Effector memory CD4-positive, alpha-beta T cell (primary cell): ENCODE measurements around the gene CYP2J2.
A peak's percentile ranks its signal among the peaks of the same experiment; 100 is the strongest.
"Not testable (repeated sequence)": the region's sequence is repeated elsewhere in the genome, so short reads cannot be mapped to it uniquely, and the experiment has no call there.

Experiments used
- DNase-seq, 3 donors: peaks; one replicate each; pipeline ENCODE4 v3.0.0-alpha.2; 2020
- H3K27ac ChIP-seq: 2 replicates; pipeline ENCODE4 v1.7.0; 2013; ENCODE audit warnings: mild to moderate bottlenecking, low read length, moderate library complexity; ENCODE audit not compliant: insufficient read depth, poor library complexity, severe bottlenecking
- H3K27me3 ChIP-seq: replicated peaks from 2 replicates; pipeline ENCODE4 v1.7.0; 2013; ENCODE audit warnings: mild to moderate bottlenecking, low read length; ENCODE audit not compliant: insufficient read depth, control insufficient read depth, poor library complexity, severe bottlenecking
- H3K36me3 ChIP-seq: 2 replicates; pipeline ENCODE4 v1.7.0; 2013; ENCODE audit warnings: mild to moderate bottlenecking, low read length, moderate library complexity; ENCODE audit not compliant: control insufficient read depth, insufficient read depth
- H3K4me1 ChIP-seq: 2 replicates; pipeline ENCODE4 v1.7.0; 2013; ENCODE audit warnings: low read length, mild to moderate bottlenecking; ENCODE audit not compliant: control insufficient read depth, insufficient read depth, poor library complexity, severe bottlenecking
- H3K4me3 ChIP-seq: 2 replicates; pipeline ENCODE4 v1.7.0; 2013; ENCODE audit warnings: low read length, low read depth, mild to moderate bottlenecking; ENCODE audit not compliant: insufficient read depth, poor library complexity, severe bottlenecking
- H3K9me3 ChIP-seq: 2 replicates; pipeline ENCODE4 v1.7.0; 2013; ENCODE audit warnings: mild to moderate bottlenecking, low read length, moderate library complexity; ENCODE audit not compliant: control insufficient read depth
- total RNA-seq, 3 donors: gene quantifications; one replicate each; lab custom pipeline; 2026; lab: John Stamatoyannopoulos, UW

The CYP2J2 gene
- 0 to 0.69 (median 0.19) reads per million in 3 donors for total RNA-seq

DNA sequence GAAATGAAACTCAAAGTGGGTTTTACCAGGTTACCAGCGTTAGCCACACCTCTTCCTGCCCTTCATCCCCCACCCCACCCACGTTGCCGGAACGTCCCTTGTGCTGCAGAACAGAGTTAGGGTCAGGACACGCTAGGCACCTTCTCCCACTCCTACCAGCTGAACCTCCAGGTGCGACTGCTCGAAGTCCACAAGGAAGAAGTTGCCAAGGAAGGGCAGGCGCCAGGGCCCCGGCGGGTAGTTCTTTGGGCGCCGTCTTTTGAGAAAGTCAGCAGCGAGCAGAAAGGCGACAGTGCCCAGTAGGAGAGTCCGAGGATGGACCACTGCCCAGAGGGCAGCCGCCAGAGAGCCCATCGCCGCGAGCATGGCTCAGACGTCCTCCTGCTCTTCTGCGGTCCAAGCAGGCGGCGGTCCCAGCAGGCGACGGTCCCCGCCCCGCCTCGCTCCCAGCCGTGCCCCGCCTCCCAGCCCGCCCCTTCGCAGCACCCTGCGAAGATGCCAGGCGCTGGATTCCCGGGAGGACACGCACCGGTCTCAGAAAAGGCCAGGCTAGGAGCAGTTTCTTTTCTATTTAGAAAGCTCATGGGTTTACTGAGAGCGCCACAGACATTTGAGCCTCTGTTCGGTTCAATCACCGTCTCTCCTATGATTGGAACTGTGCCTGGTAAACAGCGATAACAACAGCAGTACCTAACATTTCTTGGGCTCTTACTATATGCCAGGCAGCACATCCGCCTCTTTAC, at the start of gene CYP2J2:
Gene CYP2J2 (minus strand): TSS at position 393 of the 743 bp plus-strand sequence. CDS start 27 bp downstream, at position 366.
- Histone ChIP-seq H3K4me3 (peak within 1 kb of the TSS; percentile 78), H3K9me3 (no peaks in the 10 kb centered on the region), H3K36me3 (no peaks in the 10 kb centered on the region), H3K27me3 (peaks cover 8% of the 10 kb centered on the region), H3K4me1 (peaks cover 3% of the 10 kb centered on the region), H3K27ac (peak within 1 kb of the TSS; percentile 12)
- DNase-seq, result peak in 1 of 3 donors; percentile 1

GRCh38 chr1:59973719-59974118, 47.1 kb upstream of the CYP2J2 start:
- no peak for DNase-seq
- H3K4me3 ChIP-seq, result no peak overlapping the region
- H3K27me3 ChIP-seq, result peaks cover 5% of the 10 kb centered on the region
- peaks cover 4% of the 10 kb centered on the region for H3K4me1 ChIP-seq
- no peak overlapping the region for H3K27ac ChIP-seq
- H3K36me3 ChIP-seq, result no peaks in the 10 kb centered on the region
- no peaks in the 10 kb centered on the region for H3K9me3 ChIP-seq

DNA sequence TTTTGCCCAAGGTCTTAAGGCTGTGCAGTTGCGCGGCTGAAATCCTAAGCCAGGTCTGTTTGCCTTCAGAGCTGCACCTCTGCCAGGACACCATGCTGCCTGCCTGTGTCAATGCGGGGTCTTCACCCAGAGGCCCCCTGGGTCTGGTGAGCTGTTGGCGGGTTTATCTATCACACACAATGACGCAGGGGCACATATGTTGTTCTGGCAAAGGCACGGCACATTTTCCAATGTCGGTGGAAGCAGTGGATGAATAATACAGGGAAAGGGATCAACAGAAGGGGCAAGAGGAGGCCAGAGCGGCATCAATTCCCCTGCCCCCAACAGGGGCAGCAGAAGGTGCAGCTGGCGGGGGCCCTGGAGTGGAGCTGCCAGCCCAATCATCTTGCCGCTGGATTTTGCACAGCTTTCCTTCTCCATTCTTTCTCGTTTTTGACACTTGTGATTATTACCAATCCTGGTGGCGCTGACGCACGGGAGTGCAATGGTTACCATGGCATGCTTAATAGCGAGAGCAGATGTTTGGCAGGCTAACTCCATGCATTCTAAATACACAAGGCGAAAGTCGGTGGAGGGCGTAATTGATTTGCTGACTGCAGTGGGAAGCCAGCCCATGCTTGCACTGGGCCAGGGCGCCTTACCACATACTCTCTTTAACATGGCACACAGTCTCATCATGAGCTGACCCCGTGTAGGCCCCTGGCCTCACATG, 45.8 kb upstream of the CYP2J2 start:
- Histone ChIP-seq H3K4me1 (peaks cover 4% of the 10 kb centered on the region), H3K9me3 (no peaks in the 10 kb centered on the region), H3K36me3 (no peaks in the 10 kb centered on the region), H3K4me3 (no peak overlapping the region), H3K27me3 (peaks cover 5% of the 10 kb centered on the region), H3K27ac (no peak overlapping the region)
- DNase-seq, result no peak

- H3K27ac ChIP-seq, result no peak overlapping the region
- H3K4me3 ChIP-seq, result no peak overlapping the region
- H3K36me3 ChIP-seq, result no peaks in the 10 kb centered on the region
- H3K27me3 ChIP-seq, result peaks cover 4% of the 10 kb centered on the region
- no peak for DNase-seq
- H3K4me1 ChIP-seq, result peaks cover 4% of the 10 kb centered on the region
- no peaks in the 10 kb centered on the region for H3K9me3 ChIP-seq
Measured at GRCh38 chr1:59971464-59971911, 44.9 kb upstream of the CYP2J2 start.

GRCh38 chr1:59969542-59970175, 43.1 kb upstream of the CYP2J2 start:
- not testable (repeated sequence) for H3K9me3 ChIP-seq, DNase-seq, H3K4me1 ChIP-seq, H3K27ac ChIP-seq, H3K4me3 ChIP-seq, H3K36me3 ChIP-seq, H3K27me3 ChIP-seq

DNA sequence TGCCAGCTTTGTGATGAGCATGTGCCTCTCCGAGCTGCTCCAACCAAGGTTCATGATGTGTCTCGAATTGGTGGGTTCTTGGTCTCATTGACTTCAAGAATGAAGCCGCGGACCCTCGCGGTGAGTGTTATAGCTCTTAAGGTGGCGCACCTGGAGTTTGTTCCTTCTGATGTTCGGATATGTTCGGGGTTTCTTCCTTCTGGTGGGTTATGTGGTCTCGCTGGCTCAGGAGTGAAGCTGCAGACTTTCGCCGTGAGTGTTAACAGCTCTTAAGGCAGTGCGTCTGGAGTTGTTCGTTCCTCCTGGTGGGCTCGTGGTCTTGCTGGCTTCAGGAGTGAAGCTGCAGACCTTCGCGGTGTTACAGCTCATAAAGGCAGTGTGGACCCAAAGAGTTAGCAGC, 42.2 kb upstream of the CYP2J2 start:
- not testable (repeated sequence) for H3K27me3 ChIP-seq, H3K27ac ChIP-seq, DNase-seq, H3K36me3 ChIP-seq, H3K9me3 ChIP-seq, H3K4me3 ChIP-seq, H3K4me1 ChIP-seq

DNA sequence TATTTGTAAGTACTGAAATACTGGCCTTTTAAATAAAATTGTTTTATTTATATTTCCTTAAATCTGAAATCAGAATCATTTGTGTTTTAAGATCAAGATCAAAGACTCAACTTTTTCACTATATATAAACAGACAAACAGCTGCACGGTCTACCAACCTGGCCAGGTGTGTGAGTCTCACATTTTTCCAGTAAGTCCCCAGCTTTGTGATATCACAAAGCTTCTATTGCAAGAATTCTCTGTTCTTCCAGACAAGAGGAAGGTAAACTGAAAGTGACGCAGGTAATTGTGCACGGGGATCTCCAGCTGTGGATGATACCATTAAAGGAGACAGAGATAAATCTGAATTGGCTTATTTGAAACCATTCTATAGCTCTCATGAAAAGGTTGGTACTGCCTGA, 41.2 kb upstream of the CYP2J2 start:
- Histone ChIP-seq H3K9me3 (no peaks in the 10 kb centered on the region), H3K36me3 (no peaks in the 10 kb centered on the region), H3K4me3 (no peak overlapping the region), H3K27me3 (no peaks in the 10 kb centered on the region), H3K4me1 (peaks cover 4% of the 10 kb centered on the region), H3K27ac (no peak overlapping the region)
- no peak for DNase-seq

DNA sequence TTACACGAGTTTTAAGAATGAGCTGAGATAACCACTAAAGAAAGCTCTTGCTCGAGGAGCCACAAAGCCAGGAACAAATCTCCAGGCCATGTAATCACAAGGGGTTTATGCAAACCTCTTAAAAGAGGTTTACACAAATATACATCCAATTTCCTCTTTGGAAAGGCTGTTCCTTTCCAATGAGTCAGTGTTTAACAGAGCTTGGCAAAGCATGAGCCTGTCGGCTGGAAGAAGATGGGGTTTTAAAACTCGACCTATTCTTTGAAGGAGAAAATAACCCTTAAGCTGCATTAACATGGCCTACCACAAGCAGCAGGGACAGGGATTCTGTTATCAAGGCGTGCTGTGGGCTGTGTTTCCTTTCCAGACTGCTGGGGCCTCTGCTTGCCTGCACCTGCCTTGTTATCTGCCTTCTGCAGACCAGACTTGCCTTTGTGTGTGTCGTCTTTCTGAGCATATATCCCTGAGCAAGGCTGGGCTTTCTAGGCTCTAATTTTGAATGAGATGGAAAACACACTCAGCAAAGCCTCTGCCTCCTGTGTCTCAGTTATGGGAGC, 40.6 kb upstream of the CYP2J2 start:
- H3K4me1 ChIP-seq, result peaks cover 4% of the 10 kb centered on the region
- H3K27ac ChIP-seq, result no peak overlapping the region
- no peaks in the 10 kb centered on the region for H3K9me3 ChIP-seq
- no peak for DNase-seq
- no peaks in the 10 kb centered on the region for H3K27me3 ChIP-seq
- no peaks in the 10 kb centered on the region for H3K36me3 ChIP-seq
- no peak overlapping the region for H3K4me3 ChIP-seq

GRCh38 chr1:59952065-59952464, 25.5 kb upstream of the CYP2J2 start:
- Histone ChIP-seq H3K4me3 (no peak overlapping the region), H3K27me3 (no peaks in the 10 kb centered on the region), H3K27ac (no peak overlapping the region), H3K9me3 (no peaks in the 10 kb centered on the region), H3K4me1 (no peaks in the 10 kb centered on the region), H3K36me3 (no peaks in the 10 kb centered on the region)
- no peak for DNase-seq
